NB4 (cell line): ENCODE measurements around the gene HOXB8.

Experiments
- DNase-seq: peaks from one replicate; pipeline ENCODE4 v3.0.0; 2010; ENCODE audit warnings: low read depth
- H3K4me3 ChIP-seq: one replicate; pipeline ENCODE4 v1.5.1; 2011; ENCODE audit warnings: mild to moderate bottlenecking, low read depth, low read length, moderate library complexity
- CTCF ChIP-seq: IDR thresholded peaks from one replicate; pipeline ENCODE4 v1.5.1; 2012; ENCODE audit warnings: low read depth, low read length
- MAX ChIP-seq: IDR thresholded peaks from 2 replicates; pipeline ENCODE4 v1.6.1; 2011; ENCODE audit warnings: low read depth, low read length
- MYC ChIP-seq: IDR thresholded peaks from 2 replicates; pipeline ENCODE4 v1.6.1; 2011; ENCODE audit warnings: low read depth, low read length
- POLR2A ChIP-seq: IDR thresholded peaks from 2 replicates; pipeline ENCODE4 v1.6.1; 2011; ENCODE audit warnings: mild to moderate bottlenecking; ENCODE audit not compliant: insufficient read length; ENCODE audit errors: extremely low read depth

HOXB8 gene

GRCh38 chr17:48643697-48644012 lies 28.6 kb upstream of the HOXB8 start:
- DNase-seq = no peak
- no peak overlapping the region for H3K4me3 ChIP-seq
- TF ChIP-seq CTCF = no peak
- TF ChIP-seq MYC = no peak
- TF ChIP-seq POLR2A = no peak
- no peak for TF ChIP-seq MAX

- no peak overlapping the region for H3K4me3 ChIP-seq
- no peak for DNase-seq
- no peak for TF ChIP-seq MAX
- TF ChIP-seq CTCF = no peak
- no peak for TF ChIP-seq MYC
- no peak for TF ChIP-seq POLR2A
These were observed 28.0 kb upstream of the HOXB8 start for GRCh38 chr17:48642843-48643696.

GRCh38 chr17:48642059-48642842 lies 27.2 kb upstream of the HOXB8 start:
- no peak for DNase-seq
- no peak overlapping the region for H3K4me3 ChIP-seq
- TF ChIP-seq MAX (no peak), CTCF (no peak), MYC (no peak), POLR2A (no peak)

- no peak for DNase-seq
- no peak overlapping the region for H3K4me3 ChIP-seq
- TF ChIP-seq MYC = no peak
- no peak for TF ChIP-seq POLR2A
- no peak for TF ChIP-seq MAX
- TF ChIP-seq CTCF = no peak
These were observed 26.5 kb upstream of the HOXB8 start for GRCh38 chr17:48641541-48642058.

- TF ChIP-seq MAX (no peak), MYC (no peak), CTCF (no peak), POLR2A (no peak)
- H3K4me3 ChIP-seq = no peak overlapping the region
- no peak for DNase-seq
These were observed 25.7 kb upstream of the HOXB8 start for GRCh38 chr17:48640858-48641180.
